ENCODE data around the gene TNRC6C. TPM values are rescaled to one million over a fixed set of nuclear protein-coding genes. Genes with fewer than 3 reads are reported as not detected.
"Not testable (repeated sequence)": the region's sequence is repeated elsewhere in the genome, so short reads cannot be mapped to it uniquely, and the experiment has no call there.

The TNRC6C gene
- total RNA-seq, 1 donor from 2014 or later = 6.5 TPM

DNA sequence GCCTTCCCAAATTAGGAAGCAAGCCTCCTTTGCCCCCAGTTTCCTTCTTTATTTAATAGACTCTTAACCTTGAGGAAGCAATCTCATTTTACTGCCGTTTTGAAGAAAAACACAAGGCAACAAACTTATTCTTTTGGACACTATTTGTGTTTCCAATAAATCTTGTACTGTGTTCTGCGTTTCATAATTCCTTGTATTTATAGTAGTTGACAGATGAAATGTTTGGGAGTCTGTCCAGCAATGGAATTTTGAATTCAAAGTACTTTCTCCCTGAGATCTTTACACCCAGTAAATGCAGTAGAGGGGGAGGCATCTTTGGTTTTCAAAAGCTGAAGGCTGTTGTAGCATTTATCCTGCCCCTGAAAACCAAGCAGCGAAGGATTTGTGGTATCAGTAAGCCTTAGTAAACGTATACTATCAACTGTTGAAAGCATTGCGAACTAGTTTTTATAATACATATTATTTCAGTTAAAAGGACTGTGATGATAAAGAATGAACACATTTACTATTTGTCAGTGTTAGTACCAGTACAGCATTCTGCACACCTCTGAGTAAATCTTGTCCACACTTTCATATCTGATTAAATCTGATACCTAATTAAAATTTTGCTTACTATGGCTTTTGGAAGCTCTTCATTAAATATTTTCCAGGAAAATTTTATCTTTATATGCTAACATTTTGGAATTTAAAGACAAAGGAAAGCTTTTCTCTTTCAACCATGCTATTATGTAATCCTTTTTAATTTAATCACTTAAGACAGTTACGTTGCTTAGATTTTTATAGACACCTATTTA lies 83.1 kb downstream of the TNRC6C start:
- DNase-seq (ENCODE audit: low read depth, low spot score) = no peak

DNA sequence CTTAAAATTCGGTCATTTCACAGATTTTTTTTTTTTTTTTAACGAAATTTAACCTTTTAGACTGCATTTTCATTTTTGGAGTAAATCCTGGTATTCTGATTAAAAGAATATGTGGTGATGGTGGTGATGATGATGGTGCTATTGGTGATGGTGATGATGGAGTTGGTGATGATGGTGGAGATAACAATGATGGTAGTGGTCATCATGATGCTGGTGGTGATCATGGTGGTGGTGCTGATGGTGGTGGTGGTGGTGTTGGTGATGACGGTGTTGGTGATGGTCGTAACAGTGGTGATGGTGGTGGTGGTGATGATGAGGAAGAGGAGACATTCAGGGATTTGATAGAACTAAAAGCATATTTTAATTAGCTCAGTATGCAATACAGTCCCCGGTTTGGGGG lies 84.0 kb downstream of the TNRC6C start:
- DNase-seq (ENCODE audit: low read depth, low spot score) = no peak

DNA sequence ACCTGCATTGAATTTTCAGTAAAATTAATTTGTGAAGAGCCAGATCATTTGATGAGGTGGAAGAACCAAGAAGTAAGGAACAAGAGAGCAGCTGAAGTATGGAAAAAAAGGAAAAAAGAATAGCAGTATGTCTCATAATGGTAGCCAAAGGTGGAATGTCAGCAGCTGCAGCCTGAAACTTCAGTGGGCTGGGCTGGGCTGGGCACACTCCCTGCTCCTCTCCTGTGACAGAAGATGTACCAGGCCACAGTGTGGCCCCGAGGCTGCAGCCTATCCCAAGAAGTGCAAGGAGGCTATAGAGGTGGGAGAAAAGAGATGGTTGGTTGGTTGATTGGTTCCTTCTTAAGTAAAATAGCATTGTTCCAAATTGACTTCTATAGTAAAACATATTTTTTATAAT lies 84.5 kb downstream of the TNRC6C start:
- no peak for DNase-seq (ENCODE audit: low read depth, low spot score)

DNA sequence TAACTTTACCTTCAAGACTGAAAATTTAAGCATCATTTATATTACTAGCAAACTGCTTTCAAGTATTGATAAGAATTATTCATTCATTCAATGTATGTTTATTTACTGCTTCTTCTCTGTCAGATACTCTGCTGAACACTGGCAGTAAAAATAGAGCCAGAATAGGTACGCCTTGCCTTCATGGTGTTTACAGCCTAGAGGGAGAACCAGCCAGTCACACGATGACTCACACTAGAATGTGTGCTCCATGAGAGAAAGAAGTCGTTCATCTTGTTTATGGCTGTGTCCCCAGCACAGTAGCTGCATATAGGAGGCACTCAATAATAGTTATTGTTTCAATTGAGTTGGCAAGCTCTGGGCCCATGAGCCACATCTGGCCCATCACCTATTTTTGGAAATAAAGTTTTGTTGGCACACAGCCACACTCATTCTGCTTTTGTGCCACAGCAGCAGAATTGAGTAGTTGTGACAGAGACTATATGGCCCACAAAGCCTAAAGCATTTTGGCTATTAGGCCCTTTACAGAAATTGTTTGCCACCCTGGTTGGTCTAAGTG lies 85.9 kb downstream of the TNRC6C start:
- DNase-seq (ENCODE audit: low read depth, low spot score) = no peak

DNA sequence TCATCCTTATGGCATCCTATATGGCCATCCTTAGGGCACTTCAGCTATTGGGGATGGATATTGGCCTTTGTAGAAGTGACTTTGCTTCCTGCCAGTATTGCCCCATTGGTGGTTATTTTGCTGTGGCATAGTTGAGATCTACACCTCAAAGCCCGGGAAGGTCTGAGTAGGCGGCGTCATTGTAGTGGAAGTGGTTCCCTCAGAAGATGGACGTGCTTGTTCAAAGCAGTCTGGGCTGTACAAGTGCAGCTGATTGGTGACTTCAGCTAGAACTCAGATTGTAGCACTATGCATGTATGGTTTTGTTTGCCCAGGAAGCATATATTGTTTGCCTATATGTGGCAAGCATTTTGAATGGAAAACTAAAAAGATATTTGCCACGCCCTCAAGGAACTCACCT lies 86.8 kb downstream of the TNRC6C start:
- DNase-seq (ENCODE audit: low read depth, low spot score) = no peak

DNA sequence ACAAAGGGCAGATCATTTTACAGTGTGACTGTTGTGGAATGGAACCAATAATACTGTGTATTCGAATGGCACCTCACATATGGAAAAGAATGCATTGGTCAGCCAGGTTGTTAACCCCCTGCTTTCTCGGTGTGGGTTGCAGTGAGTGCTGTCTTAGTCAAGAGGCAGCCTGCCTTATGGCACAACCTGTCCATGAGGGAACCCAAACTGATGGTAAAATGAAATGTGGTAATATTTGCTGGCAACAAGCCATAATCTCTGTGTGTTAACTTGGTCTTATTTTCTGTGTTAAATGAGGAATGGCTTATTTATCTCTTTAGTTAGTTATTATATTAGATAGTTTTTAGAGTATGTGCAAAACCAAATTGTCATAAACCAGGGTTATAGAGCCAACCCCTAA lies 88.4 kb downstream of the TNRC6C start:
- no peak for DNase-seq (ENCODE audit: low read depth, low spot score)

DNA sequence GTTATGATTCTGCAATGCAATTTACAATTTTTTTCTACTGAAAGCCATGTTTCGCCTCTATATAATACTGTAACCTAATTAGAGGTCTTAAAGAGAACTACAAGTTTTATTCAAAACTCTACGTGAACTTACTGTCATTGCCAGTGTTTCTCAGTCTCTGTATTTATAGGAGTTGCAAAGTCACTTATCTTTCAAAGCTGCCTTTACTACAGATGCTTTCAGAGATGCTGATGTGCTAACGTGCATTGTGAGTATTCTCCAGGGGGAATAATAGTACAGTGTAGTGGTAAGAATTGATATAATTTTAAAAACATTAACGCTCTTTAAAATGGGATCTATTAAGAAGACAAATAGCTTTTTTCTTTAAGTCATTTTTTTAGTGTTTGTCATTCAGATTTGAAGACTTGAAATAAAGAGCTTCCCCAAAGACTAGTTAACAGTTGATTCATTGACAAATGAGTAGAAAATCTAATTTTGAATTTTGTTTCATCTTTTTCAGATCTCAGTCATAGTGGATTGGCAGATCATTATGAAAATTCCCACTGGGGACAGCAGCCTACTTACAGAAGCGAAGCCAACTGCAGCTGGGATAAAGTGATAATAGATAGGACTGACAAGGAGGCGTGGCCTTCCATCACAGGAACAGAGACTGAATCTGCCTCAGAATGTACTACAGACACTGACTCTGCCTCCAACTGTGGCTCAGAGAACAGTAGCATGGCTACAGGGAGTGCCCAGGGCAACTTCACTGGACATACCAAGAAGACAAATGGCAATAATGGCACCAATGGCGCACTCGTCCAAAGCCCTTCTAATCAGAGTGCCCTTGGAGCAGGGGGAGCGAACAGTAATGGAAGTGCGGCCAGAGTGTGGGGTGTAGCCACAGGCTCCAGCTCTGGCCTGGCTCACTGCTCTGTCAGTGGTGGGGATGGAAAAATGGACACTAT lies 90.1 kb downstream of the TNRC6C start:
- no peak for DNase-seq (ENCODE audit: low read depth, low spot score)

DNA sequence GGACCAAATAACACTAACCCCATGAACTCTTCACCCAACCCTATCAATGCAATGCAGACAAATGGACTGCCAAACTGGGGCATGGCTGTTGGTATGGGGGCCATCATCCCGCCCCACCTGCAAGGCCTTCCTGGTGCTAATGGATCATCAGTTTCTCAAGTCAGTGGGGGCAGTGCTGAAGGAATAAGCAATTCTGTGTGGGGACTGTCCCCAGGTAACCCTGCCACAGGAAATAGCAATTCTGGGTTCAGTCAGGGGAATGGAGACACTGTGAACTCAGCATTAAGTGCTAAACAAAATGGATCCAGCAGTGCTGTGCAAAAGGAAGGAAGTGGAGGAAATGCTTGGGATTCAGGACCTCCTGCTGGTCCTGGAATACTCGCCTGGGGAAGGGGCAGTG lies 91.1 kb downstream of the TNRC6C start:
- no peak for DNase-seq (ENCODE audit: low read depth, low spot score)

DNA sequence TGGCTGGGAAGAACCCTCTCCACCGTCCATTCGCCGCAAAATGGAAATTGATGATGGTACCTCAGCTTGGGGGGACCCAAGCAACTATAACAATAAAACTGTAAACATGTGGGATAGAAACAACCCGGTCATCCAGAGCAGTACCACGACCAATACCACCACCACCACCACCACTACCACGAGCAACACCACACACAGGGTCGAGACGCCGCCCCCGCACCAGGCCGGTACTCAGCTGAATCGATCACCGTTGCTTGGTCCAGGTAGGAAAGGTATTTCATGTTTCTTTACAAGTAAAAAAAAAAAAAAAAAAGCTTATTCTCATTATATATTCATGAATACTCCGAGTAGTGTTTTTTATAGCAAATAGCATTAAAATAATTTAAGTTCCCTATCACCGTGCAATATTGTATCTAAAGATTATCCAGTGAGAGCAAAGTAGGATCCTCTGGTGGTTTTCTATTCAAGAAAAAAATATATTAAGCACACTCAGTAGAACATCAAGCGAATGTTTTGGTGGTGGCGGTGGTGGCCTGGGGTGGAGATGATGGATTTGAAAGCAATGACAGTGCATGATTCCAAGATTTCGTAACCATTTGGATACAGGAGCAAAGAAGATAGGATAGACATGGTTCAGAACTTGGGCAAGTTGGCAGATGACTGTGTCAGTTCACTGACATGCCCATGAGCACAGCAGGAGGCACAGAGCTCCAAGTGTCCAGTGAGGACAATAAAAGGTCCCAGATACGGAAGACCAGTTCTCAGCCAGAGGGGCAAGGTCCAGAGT lies 92.9 kb downstream of the TNRC6C start:
- DNase-seq (ENCODE audit: low read depth, low spot score) = no peak

DNA sequence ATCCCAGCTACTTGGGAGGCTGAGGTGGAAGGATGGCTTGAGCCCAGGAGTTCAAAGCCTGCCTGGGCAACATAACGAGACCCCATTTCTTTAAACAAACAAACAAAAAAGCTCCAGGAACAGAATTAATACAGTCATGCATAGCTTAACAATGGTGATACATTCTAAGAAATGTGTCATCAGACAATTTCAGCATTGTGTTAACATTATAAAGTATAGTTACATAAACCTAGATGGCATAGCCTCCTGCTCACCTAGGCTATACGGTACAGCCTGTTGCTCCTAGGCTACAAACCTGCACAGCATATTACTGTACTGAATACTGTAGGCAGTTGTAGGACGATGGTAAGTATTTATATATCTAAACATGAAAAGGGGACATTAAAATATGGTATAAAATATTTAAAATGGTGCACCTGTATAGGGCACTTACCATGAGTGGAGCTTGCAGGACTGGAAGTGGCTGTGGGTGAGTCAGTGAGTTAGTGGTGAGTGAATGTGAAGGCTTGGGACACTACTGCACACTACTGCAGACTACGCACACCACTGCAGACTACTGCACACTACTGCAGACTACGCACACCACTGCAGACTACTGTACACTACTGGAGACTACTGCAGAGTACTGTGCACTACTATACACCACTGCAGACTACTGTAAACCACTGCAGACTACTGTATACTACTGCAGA lies 95.4 kb downstream of the TNRC6C start:
- DNase-seq (ENCODE audit: low read depth, low spot score) = no peak

DNA sequence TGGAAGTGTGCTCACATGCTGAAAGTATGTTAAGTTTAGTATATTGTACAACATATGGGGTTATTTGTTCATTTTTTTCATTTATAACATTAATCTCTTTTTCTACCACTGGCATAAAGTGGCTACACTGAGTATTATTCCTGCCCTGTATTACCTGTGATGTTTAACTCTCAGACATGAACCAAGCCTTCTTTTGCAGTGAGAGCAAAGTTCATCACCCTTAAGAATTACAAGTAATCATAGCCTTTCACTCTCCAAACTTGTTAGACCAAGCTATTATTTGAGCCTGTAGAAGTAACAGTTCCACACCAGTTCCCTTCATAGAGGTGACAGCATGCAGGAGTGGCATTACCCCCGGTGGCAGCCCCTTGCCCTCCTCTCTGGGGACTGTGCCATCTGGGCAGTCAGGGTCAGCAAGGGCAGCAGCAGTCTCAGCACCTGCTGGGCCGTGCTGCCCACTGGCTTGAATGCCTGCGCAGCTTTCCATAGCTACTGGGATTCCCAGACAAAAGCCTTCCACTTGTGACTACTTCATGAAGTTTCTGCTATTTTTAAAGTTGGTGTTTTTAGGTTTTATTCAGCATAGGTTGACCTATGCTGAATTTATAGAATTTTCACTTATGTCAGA lies 98.7 kb downstream of the TNRC6C start:
- no peak for DNase-seq (ENCODE audit: low read depth, low spot score)

DNA sequence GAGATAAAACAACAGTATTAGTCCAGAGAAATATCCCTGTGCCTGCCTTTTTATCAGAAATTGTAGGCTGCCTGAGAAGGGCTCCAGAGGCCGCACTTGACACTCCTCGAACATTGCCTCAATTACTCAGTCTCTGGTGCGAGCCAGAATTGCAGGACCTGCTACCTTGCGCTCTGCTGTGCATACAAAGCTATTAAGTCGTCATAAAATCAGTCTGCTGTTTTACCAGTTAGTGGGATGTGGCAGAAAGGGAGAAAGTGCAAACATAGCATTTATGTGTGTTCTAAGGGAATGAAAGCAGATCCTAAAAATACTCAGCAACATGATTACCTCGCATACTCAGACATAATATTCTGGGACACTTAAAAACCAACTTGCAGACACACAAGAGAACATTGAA lies 99.5 kb downstream of the TNRC6C start:
- DNase-seq (ENCODE audit: low read depth, low spot score) = no peak

DNA sequence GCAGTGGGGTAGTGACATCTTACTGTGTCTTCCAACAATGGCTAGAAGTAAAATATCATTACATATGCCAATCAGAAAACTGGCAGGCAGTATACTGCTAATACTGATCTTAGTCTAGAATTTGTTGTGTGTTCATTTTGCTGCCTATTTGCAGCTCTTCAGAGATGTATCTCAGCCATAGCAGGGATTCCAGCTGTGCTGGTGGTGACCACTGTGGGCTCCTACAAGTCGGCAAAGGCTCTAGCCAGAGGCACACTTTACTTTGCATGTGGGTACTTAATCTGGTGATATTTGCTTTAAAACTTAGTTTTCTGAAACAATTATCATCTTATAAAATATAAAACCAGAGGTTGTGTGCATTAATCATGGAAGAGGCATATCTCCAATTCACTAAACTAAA lies 100.1 kb downstream of the TNRC6C start:
- DNase-seq (ENCODE audit: low read depth, low spot score) = no peak

DNA sequence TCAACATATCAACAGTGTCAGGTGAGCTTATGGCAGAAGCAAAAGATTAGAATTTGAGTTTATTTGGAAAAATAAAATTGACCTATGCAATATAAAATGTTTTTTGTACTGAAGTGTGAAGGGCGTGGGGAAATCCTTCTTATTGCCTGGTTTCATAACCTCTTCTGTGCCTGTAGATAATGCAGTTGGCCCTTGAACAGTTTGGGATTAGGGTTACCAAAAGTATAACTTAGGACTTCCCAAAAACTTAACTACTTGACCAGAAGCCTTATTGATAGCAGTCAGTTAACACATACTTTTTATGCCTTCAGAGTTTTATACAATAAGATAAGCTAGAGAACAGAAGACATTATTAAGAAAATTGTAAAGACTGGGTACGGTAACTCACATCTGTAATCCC lies 104.1 kb downstream of the TNRC6C start:
- no peak for DNase-seq (ENCODE audit: low read depth, low spot score)

DNA sequence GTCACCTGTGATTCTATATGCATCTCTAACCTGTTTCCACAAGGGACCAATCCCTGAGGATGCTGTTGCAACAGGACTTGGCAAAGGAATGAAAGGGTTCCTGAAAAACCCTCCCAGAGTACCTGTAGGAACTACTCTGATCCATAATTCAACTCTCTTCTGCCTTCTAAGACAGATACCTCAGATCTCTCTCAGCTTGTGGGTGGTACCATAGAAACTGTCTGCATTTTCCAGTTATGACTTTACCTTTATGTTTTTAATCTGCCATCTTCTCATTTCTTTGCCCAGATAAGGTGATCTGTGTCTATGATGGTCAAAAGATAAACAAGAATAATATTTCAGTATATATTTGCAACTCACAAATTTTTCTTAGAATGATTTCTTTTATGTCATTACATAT lies 105.0 kb downstream of the TNRC6C start:
- DNase-seq (ENCODE audit: low read depth, low spot score) = no peak

DNA sequence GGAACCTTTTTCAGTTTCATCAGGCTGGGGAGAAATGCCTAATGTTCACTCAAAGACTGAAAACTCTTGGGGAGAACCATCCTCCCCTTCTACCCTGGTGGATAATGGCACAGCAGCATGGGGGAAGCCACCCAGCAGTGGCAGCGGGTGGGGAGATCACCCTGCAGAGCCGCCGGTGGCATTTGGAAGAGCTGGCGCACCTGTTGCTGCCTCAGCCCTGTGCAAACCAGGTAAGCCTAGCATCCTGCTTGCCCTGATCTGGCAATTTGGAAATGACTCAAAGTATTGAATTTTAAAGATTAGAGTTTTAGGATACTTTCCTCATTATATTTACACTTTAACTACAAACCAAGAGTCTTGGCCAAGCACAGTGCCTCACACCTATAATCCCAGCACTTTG lies 106.2 kb downstream of the TNRC6C start:
- no peak for DNase-seq (ENCODE audit: low read depth, low spot score)

DNA sequence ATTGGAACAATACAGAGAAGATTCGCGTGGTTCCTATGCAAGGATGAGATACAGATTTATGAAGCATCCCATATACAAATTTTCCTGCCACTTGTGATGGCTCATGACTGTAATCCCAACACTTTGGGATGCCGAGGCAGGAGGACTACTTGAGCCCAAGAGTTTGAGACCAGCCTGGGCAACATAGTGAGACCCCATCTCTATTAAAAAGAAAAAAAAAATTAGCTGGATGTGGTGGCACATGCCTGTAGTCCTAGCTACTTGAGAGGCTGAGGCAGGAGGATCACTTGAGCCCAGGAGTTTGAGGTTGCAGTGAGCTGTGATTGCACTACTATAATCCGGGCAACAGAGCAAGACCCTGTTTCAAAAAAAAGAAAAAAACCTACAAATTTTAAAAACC lies 108.5 kb downstream of the TNRC6C start:
- DNase-seq (ENCODE audit: low read depth, low spot score) = not testable (repeated sequence)

DNA sequence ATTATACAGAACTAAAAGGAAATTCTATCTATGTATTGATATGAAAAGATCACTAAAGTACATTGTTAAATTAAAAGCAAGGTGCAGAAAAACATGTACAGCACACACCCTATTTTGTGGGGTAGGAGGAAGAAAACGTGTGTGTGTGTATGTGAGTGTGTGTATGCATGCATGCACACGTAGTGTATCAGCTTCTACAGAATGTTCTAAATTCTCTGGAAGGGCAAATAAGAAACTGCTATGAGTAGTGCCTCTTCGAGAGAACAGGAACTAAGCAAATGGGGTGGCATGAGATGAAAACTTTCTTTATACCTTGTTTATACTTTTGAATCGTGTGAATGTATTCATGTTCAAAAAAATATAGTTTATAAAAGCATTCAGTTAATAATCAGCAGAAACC lies 111.2 kb downstream of the TNRC6C start:
- DNase-seq (ENCODE audit: low read depth, low spot score) = no peak

DNA sequence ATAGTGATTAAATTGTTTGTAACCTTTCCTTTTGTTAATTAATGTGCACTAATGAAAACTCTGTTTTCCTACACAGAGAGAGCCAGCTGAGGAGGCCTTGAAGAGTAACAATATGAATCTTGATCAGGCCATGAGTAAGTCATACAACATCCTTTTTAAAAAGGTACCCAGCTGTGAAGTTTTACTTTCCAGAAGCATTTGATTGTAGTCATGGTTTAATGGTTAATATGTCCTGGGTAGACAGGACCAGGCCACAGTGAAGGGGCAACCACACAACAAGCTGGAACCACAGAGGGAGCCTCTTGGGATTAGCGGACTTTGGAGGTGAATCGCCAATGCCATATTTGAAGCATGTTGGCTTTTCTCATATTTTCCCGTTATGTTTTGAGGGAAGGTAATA lies 114.5 kb downstream of the TNRC6C start:
- no peak for DNase-seq (ENCODE audit: low read depth, low spot score)

DNA sequence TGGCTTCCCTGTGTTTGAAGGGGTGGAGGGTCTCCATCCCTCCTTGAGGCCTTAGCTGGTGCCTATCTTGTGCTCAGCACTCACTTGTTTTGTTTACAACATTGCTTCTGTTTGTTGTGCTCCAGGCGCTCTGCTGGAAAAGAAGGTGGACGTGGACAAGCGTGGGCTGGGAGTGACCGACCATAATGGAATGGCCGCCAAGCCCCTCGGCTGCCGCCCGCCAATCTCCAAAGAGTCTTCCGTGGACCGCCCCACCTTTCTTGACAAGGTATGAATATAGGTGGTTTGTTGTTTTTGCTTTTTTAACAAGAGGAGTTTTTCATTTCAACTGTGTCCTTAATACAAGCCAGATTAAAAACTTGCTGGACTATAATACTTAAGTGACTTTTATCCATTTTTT lies 116.5 kb downstream of the TNRC6C start:
- no peak for DNase-seq (ENCODE audit: low read depth, low spot score)

All from pulmonary artery endothelial cell (primary cell).